Stomach (tissue), 4 donors: Measurements from ENCODE around the gene L1CAM.

Experiments used
- EP300 ChIP-seq: sonication (generic); formaldehyde crosslinking; IDR thresholded peaks from one replicate; pipeline ENCODE4 v1.6.1; 2017; ENCODE audit warnings: antibody characterized with exemption
- POLR2A ChIP-seq, 4 donors: fragments of 450-650 bp; IDR thresholded peaks; one replicate each; pipeline ENCODE4 v1.6.1; 2016; ENCODE audit warnings: antibody characterized with exemption in 4 of 4, control low read depth in 2 of 4, mild to moderate bottlenecking in 1 of 4, moderate library complexity in 1 of 4
- POLR2AphosphoS5 ChIP-seq, 3 donors: sonication (generic); formaldehyde crosslinking; IDR thresholded peaks; one replicate each; pipeline ENCODE4 v1.6.1; 2016; ENCODE audit warnings: antibody characterized with exemption in 3 of 3

GRCh38 chrX:153888344-153888743, 2.4 kb upstream of the L1CAM start:
- no peak for TF ChIP-seq POLR2AphosphoS5 (IDR thresholded peaks at IDR 0.05)
- no peak for TF ChIP-seq POLR2A (IDR thresholded peaks at IDR 0.05)
- TF ChIP-seq EP300 = no peak
